CD8-positive, alpha-beta memory T cell (primary cell): Measurements from ENCODE around the gene CCDC198. TPM values are rescaled to one million over a fixed set of nuclear protein-coding genes. Genes with fewer than 3 reads are reported as not detected.

ENCODE experiments used
- CTCF ChIA-PET: fragments of 350-600 bp; sonication (Branson Sonifier 250); formaldehyde crosslinking; loops from one replicate; lab custom pipeline; 2021; ENCODE audit warnings: antibody characterized with exemption; lab: Charles Lee
- POLR2A ChIA-PET: fragments of 350-600 bp; sonication (Branson Sonifier 250); formaldehyde crosslinking; loops from one replicate; lab custom pipeline; 2021; ENCODE audit warnings: antibody characterized with exemption; lab: Charles Lee
- DNase-seq, 5 donors: peaks; one replicate each; pipeline versions ENCODE4 v3.0.0 to v3.0.0-alpha.2; 2020 to 2022; ENCODE audit warnings: mixed read lengths in 1 of 5
- H3K27ac ChIP-seq: one replicate; pipeline ENCODE4 v1.7.0; 2013; ENCODE audit warnings: low read depth, mild to moderate bottlenecking, low read length, moderate library complexity
- H3K27me3 ChIP-seq: 2 replicates; pipeline ENCODE4 v1.7.0; 2013; ENCODE audit warnings: low read length, mild to moderate bottlenecking; ENCODE audit not compliant: insufficient read depth, poor library complexity, severe bottlenecking
- H3K36me3 ChIP-seq: 2 replicates; pipeline ENCODE4 v1.7.0; 2013; ENCODE audit warnings: mild to moderate bottlenecking, low read length, moderate library complexity; ENCODE audit not compliant: insufficient read depth
- H3K4me1 ChIP-seq: 2 replicates; pipeline ENCODE4 v1.7.0; 2013; ENCODE audit warnings: mild to moderate bottlenecking, low read length, moderate library complexity; ENCODE audit not compliant: insufficient read depth
- H3K4me3 ChIP-seq: 2 replicates; pipeline ENCODE4 v1.7.0; 2013; ENCODE audit warnings: mild to moderate bottlenecking, low read length
- H3K9me3 ChIP-seq: 2 replicates; pipeline ENCODE4 v1.7.0; 2013; ENCODE audit warnings: mild to moderate bottlenecking, low read length
- H3K27ac Mint-ChIP-seq, 8 donors: one replicate each; pipeline ENCODE4 v1.8.0; 2020 to 2021; ENCODE audit warnings: mixed read lengths in 8 of 8, mild to moderate bottlenecking in 6 of 8, inconsistent platforms in 3 of 8, moderate library complexity in 3 of 8
- H3K27me3 Mint-ChIP-seq, 2 donors: one replicate each; pipeline ENCODE4 v1.8.0; 2020 to 2021; ENCODE audit warnings: mixed read lengths in 2 of 2, mild to moderate bottlenecking in 1 of 2, moderate library complexity in 1 of 2
- H3K36me3 Mint-ChIP-seq, 3 donors: one replicate each; pipeline ENCODE4 v1.8.0; 2020 to 2021; ENCODE audit warnings: mixed read lengths in 3 of 3, inconsistent platforms in 1 of 3, mild to moderate bottlenecking in 1 of 3
- H3K4me1 Mint-ChIP-seq, 3 donors: one replicate each; pipeline ENCODE4 v1.8.0; 2020 to 2021; ENCODE audit warnings: mixed read lengths in 3 of 3, inconsistent platforms in 1 of 3, mild to moderate bottlenecking in 1 of 3
- H3K4me3 Mint-ChIP-seq, 7 donors: one replicate each; pipeline ENCODE4 v1.8.0; 2020 to 2021; ENCODE audit warnings: mixed read lengths in 7 of 7, mild to moderate bottlenecking in 6 of 7, moderate library complexity in 4 of 7, inconsistent platforms in 2 of 7
- H3K9me3 Mint-ChIP-seq, 5 donors: one replicate each; pipeline ENCODE4 v1.8.0; 2020 to 2022; ENCODE audit warnings: mixed read lengths in 5 of 5, mild to moderate bottlenecking in 3 of 5, moderate library complexity in 2 of 5, inconsistent platforms in 1 of 5
- polyA plus RNA-seq: library from polyadenylated mRNA; unstranded; fragments of 300-500 nt; fragmentation: Illumina TruSeq; gene quantifications from one replicate; pipeline ENCODE4 v1.2.3, GENCODE V29; 2021
- total RNA-seq, 2 experiments: library from RNA; stranded (reverse); gene quantifications; one replicate each; pipeline ENCODE4 v1.2.3, GENCODE V29; 2021

Gene CCDC198
- total and polyA plus RNA-seq, 3 experiments from 2014 or later, result not detected

DNA sequence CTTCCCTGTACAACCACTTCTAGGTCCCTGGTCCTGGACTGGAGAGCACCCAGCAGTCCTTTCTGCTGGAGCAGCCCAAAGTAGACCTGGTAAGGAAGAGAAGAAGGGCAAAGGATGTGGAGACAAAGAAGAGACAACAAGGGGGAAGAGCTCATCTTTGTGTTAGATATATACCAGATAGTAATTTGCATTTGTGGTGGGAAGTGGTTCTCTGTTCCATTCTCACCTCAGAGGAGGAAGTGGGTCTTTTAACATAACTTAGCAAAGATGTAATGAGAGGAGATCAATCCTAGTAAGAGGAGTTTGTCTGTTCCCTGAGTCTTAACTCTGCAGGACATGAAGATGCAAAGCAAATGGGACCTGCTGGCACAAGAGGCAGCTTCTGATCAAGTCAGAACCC lies 8.0 kb downstream of the CCDC198 start:
- H3K27ac ChIP-seq, result no peak overlapping the region
- H3K4me3 Mint-ChIP-seq, result no peak overlapping the region
- H3K4me1 Mint-ChIP-seq, result no peaks in the 10 kb centered on the region
- no peaks in the 10 kb centered on the region for H3K4me1 ChIP-seq
- no peaks in the 10 kb centered on the region for H3K27me3 ChIP-seq
- no peaks in the 10 kb centered on the region for H3K36me3 ChIP-seq
- peaks cover 0 to 2% of the 10 kb centered on the region in 2 donors for H3K27me3 Mint-ChIP-seq
- no peaks in the 10 kb centered on the region for H3K9me3 Mint-ChIP-seq
- DNase-seq, result no peak
- ChIA-PET POLR2A (no interaction called here), CTCF (no interaction called here)
- H3K9me3 ChIP-seq, result no peaks in the 10 kb centered on the region
- H3K27ac Mint-ChIP-seq, result no peak overlapping the region
- no peaks in the 10 kb centered on the region for H3K36me3 Mint-ChIP-seq
- H3K4me3 ChIP-seq, result no peak overlapping the region

DNA sequence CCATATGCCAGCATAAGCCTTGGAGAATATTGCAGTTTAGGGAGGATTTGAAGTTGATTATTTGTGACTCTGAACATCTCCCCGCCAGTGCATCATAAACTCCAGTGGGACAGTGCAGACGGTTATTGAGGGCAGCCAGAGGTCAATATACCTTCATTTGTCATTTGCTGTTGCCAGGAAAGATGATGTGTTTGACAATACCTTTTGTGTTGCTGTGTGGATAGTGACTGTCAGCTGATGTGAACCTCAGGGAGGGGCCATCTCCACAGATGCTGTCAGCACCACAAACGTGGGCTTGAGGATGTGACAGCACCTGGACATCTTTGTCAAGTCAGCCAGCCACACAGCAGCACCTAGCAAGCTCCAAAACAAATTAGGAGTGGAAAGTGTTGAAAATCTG lies 11.5 kb downstream of the CCDC198 start:
- no peak overlapping the region for H3K27ac Mint-ChIP-seq
- no peaks in the 10 kb centered on the region for H3K4me1 Mint-ChIP-seq
- H3K9me3 Mint-ChIP-seq, result no peaks in the 10 kb centered on the region
- ChIA-PET POLR2A (no interaction called here), CTCF (no interaction called here)
- H3K4me3 ChIP-seq, result no peak overlapping the region
- DNase-seq, result no peak
- H3K4me3 Mint-ChIP-seq, result no peak overlapping the region
- H3K9me3 ChIP-seq, result no peaks in the 10 kb centered on the region
- H3K27me3 Mint-ChIP-seq, result no peaks in the 10 kb centered on the region
- no peak overlapping the region for H3K27ac ChIP-seq
- H3K36me3 Mint-ChIP-seq, result peaks cover 0 to 5% (median 0%) of the 10 kb centered on the region in 3 donors
- H3K4me1 ChIP-seq, result no peaks in the 10 kb centered on the region
- no peaks in the 10 kb centered on the region for H3K27me3 ChIP-seq
- H3K36me3 ChIP-seq, result no peaks in the 10 kb centered on the region

DNA sequence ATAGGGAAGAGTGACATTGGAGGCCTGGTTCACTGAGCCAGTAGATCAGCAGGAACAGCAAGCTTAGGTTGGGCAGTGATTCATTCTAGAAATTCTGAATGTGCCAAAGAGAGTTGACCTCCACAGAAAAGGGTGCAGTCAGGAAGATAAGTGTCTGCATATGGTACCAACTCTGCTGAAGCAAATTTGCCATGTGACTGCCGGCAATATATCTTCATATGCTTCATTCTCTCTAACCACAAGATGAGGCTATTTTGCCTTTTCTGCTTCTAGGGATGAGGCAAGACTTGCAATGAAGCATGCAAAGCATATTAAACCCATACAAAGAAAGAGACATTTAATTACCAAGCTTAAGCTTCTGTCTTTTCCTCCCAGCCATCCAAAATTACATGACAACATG lies 13.6 kb downstream of the CCDC198 start:
- H3K4me1 ChIP-seq, result no peaks in the 10 kb centered on the region
- Mint-ChIP-seq H3K4me1 (no peaks in the 10 kb centered on the region), H3K9me3 (no peaks in the 10 kb centered on the region), H3K36me3 (peaks cover 0 to 5% (median 0%) of the 10 kb centered on the region in 3 donors), H3K4me3 (no peak overlapping the region), H3K27me3 (no peaks in the 10 kb centered on the region), H3K27ac (peak overlapping the region in 1 of 8 donors; percentile 77)
- no peaks in the 10 kb centered on the region for H3K36me3 ChIP-seq
- H3K4me3 ChIP-seq, result no peak overlapping the region
- H3K9me3 ChIP-seq, result no peaks in the 10 kb centered on the region
- CTCF ChIA-PET, result no interaction called here
- no peak overlapping the region for H3K27ac ChIP-seq
- POLR2A ChIA-PET, result no interaction called here
- H3K27me3 ChIP-seq, result no peaks in the 10 kb centered on the region
- no peak for DNase-seq

DNA sequence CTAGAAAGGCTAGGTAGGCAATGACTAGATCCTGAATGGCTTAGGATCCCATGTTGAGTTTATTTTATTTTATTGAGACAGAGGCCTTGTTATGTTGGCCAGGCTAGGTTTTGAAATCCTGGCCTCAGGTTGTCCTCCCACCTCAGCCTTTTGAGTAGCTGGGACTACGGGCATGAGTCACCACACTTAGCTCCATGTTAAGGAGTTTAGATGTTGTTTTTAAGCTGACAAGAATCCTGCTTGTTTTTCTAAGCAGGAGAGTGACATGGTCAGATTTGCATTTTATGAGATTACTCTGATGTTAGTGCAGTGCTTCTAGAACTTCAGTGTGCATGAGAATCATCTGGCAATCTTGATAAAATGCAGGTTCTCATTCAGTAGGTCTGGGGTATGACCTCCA lies 14.5 kb downstream of the CCDC198 start:
- no peak overlapping the region for H3K27ac Mint-ChIP-seq
- Histone ChIP-seq H3K27me3 (no peaks in the 10 kb centered on the region), H3K27ac (no peak overlapping the region), H3K36me3 (no peaks in the 10 kb centered on the region), H3K4me3 (no peak overlapping the region), H3K4me1 (no peaks in the 10 kb centered on the region), H3K9me3 (no peaks in the 10 kb centered on the region)
- no peak for DNase-seq
- ChIA-PET CTCF (no interaction called here), POLR2A (no interaction called here)
- H3K4me1 Mint-ChIP-seq, result no peaks in the 10 kb centered on the region
- no peaks in the 10 kb centered on the region for H3K27me3 Mint-ChIP-seq
- peaks cover 0 to 8% (median 0%) of the 10 kb centered on the region in 3 donors for H3K36me3 Mint-ChIP-seq
- no peak overlapping the region for H3K4me3 Mint-ChIP-seq
- no peaks in the 10 kb centered on the region for H3K9me3 Mint-ChIP-seq

DNA sequence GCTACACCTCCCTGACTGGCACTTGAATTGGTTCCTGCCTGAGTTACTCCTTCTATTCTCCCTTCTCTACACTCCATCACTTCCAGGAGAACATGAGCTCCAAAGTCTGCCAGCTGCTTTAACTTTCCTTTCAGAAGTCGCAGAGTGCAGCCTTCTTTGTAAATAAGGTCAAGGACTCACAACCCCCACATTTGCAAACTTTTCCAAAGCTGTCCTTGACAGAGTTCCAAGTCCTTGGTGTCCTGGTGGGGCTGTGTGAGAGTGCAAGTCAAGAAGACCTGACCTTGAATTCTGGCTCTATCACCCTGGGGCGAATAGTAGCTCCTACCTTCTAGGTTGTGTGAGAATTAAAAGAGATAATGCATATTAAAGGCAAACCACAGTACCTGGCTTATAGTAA lies 15.6 kb downstream of the CCDC198 start:
- Mint-ChIP-seq H3K4me3 (no peak overlapping the region), H3K27ac (no peak overlapping the region), H3K27me3 (peaks cover 0 to 3% of the 10 kb centered on the region in 2 donors), H3K4me1 (no peaks in the 10 kb centered on the region), H3K9me3 (no peaks in the 10 kb centered on the region), H3K36me3 (peaks cover 0 to 8% (median 0%) of the 10 kb centered on the region in 3 donors)
- H3K4me3 ChIP-seq, result no peak overlapping the region
- no peak overlapping the region for H3K27ac ChIP-seq
- no peak for DNase-seq
- H3K36me3 ChIP-seq, result no peaks in the 10 kb centered on the region
- H3K27me3 ChIP-seq, result no peaks in the 10 kb centered on the region
- H3K9me3 ChIP-seq, result no peaks in the 10 kb centered on the region
- ChIA-PET POLR2A (no interaction called here), CTCF (no interaction called here)
- no peaks in the 10 kb centered on the region for H3K4me1 ChIP-seq

DNA sequence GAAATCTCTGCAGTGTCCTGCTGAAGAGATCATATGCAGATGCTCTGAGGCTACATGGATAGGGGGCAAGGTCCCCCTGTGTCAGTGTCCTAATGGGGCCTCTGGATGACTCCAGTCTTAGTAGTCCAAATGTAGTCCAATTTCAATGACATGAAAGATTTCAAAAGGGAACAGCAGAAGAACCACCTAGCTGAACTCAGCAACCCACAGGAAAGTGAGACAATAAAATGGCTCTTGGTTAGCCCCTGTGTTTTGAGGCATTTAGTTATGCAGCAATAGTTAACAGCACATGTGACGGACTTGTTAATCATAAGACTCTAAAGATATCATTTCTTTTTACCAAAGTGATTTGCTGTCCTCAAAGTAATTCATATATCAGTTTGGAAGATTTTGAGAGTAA lies 22.7 kb downstream of the CCDC198 start:
- Mint-ChIP-seq H3K36me3 (peaks cover 0 to 3% (median 0%) of the 10 kb centered on the region in 3 donors), H3K9me3 (peaks cover 0 to 2% (median 0%) of the 10 kb centered on the region in 5 donors), H3K4me1 (no peaks in the 10 kb centered on the region), H3K4me3 (no peak overlapping the region), H3K27ac (no peak overlapping the region), H3K27me3 (peaks cover 3 to 4% of the 10 kb centered on the region in 2 donors)
- DNase-seq, result no peak
- Histone ChIP-seq H3K36me3 (no peaks in the 10 kb centered on the region), H3K27me3 (no peaks in the 10 kb centered on the region), H3K27ac (no peak overlapping the region), H3K4me3 (no peak overlapping the region), H3K4me1 (no peaks in the 10 kb centered on the region), H3K9me3 (no peaks in the 10 kb centered on the region)
- ChIA-PET POLR2A (no interaction called here), CTCF (no interaction called here)

DNA sequence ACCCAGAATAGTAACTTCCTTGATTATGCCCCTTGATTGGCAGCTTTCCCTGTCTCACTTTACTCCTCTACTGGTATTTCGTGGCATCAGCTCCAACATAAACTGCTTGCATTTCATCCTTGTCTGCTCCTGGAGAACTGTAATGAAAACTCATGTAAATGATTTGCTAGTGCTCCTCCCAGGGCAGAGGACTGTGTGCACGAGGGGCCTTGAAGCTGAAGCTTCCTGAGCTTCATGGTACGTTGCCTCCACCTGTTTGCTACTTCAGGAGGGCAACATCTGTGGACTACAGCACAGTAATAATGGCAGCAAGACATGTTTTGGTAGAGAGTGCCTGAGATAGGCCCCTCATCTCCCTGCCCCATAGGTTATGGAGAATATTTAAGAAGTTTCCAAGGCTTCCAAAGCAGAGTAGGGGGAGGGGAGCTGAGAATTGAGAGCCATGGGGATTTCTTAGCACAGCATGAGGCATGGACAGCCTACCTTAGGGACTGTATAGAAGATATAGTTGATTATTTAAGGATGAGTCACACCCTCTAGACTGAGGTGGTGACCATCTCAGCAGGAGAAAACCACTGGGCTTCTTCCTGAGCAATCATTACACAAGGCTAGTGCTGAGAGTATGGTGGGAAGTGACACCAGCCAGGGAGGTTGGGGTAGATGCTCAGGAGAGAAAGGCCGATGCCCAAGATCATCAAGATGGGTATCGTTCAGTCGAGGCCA lies 29.5 kb downstream of the CCDC198 start:
- Mint-ChIP-seq H3K27ac (no peak overlapping the region), H3K27me3 (peaks cover 6 to 9% of the 10 kb centered on the region in 2 donors), H3K36me3 (peaks cover 0 to 3% (median 0%) of the 10 kb centered on the region in 3 donors), H3K4me1 (no peaks in the 10 kb centered on the region), H3K4me3 (no peak overlapping the region), H3K9me3 (peaks cover 0 to 4% (median 0%) of the 10 kb centered on the region in 5 donors)
- Histone ChIP-seq H3K4me3 (no peak overlapping the region), H3K27me3 (no peaks in the 10 kb centered on the region), H3K27ac (no peak overlapping the region), H3K4me1 (no peaks in the 10 kb centered on the region), H3K9me3 (no peaks in the 10 kb centered on the region), H3K36me3 (no peaks in the 10 kb centered on the region)
- POLR2A ChIA-PET, result no interaction called here
- CTCF ChIA-PET, result no interaction called here
- DNase-seq, result no peak

DNA sequence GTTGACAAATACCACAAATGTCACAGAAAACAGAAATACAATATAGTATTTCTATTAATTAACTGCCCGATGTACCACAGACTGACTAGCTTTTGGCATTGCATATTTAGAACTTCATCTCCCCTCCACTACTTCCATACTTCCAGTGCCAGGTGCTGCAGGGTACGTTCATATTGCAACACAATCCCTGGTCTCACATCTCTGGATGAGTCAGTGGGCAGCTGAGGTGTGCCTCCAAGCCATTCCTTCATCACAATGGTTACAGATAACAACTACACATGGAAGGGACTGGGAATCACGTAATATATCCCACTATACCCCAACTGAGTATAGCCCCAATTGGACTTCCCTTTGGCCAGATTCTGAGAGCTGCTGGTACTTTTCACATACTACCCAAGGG lies 31.1 kb downstream of the CCDC198 start:
- Histone ChIP-seq H3K27ac (no peak overlapping the region), H3K4me1 (no peaks in the 10 kb centered on the region), H3K9me3 (no peaks in the 10 kb centered on the region), H3K4me3 (no peak overlapping the region), H3K27me3 (no peaks in the 10 kb centered on the region), H3K36me3 (no peaks in the 10 kb centered on the region)
- POLR2A ChIA-PET, result no interaction called here
- Mint-ChIP-seq H3K27me3 (peaks cover 4 to 11% of the 10 kb centered on the region in 2 donors), H3K27ac (no peak overlapping the region), H3K36me3 (peaks cover 0 to 3% (median 0%) of the 10 kb centered on the region in 3 donors), H3K4me3 (no peak overlapping the region), H3K4me1 (no peaks in the 10 kb centered on the region), H3K9me3 (peaks cover 0 to 3% (median 0%) of the 10 kb centered on the region in 5 donors)
- DNase-seq, result no peak
- CTCF ChIA-PET, result no interaction called here
